ENCODE measurements around the gene KRT85. TPM values are rescaled to one million over a fixed set of nuclear protein-coding genes. Genes with fewer than 3 reads are reported as not detected.
"Not testable (repeated sequence)": the region's sequence is repeated elsewhere in the genome, so short reads cannot be mapped to it uniquely, and the experiment has no call there.

KRT85 gene
- total RNA-seq, 2 donors from 2014 or later: not detected

DNA sequence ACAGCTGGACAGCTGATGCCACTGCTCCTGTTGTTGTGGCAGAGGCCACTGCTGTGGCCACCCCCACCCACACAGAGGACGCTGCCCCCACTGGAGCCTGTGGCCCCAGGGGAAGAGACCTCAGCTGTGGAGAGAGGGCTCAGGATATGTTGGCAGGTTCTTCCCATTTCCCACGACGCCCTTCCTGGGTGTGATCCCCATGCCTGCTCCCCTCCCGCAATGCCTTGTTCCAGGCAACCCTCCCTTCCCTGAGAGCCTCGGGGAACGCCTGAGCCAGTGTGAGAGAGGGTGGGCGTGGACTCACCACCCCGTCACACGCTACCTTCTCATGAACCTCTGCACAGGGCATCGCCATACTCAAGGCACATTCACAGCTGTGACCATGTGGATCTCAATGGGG lies 44.5 kb upstream of the KRT85 start:
- no peak for DNase-seq
- H3K4me3 ChIP-seq (ENCODE audit: low read length): no peak overlapping the region
- H3K27ac ChIP-seq (ENCODE audit: low read depth, low read length): no peak overlapping the region
- H3K4me1 Mint-ChIP-seq: peaks cover 8% of the 10 kb centered on the region
- H3K27ac Mint-ChIP-seq: no peak overlapping the region
- H3K9me3 Mint-ChIP-seq: peaks cover 14% of the 10 kb centered on the region
- no peaks in the 10 kb centered on the region for H3K9me3 ChIP-seq (ENCODE audit: control insufficient read depth, low read length)
- H3K4me1 ChIP-seq (ENCODE audit: control insufficient read depth, insufficient read depth, low read length): no peaks in the 10 kb centered on the region
- 94 to 97% methylated on average over 2 to 10 of the region's 10 CpGs for WGBS, 2 experiments (ENCODE audit: insufficient coverage in 1 of 2, insufficient read length in 1 of 2)
- H3K4me3 Mint-ChIP-seq: no peak overlapping the region
- no peak for TF ChIP-seq CTCF (conservative IDR thresholded peaks at IDR 0.05)
- H3K36me3 ChIP-seq (ENCODE audit: control insufficient read depth, insufficient read depth, low read length): no peaks in the 10 kb centered on the region
- H3K9ac ChIP-seq (ENCODE audit: extremely low read depth, low read length, poor library complexity, severe bottlenecking): no peak overlapping the region
- H3K27me3 Mint-ChIP-seq (ENCODE audit: insufficient read depth): peaks cover 13% of the 10 kb centered on the region
- no peaks in the 10 kb centered on the region for H3K27me3 ChIP-seq (ENCODE audit: control insufficient read depth, insufficient read depth, low read length, poor library complexity, severe bottlenecking)
- no peaks in the 10 kb centered on the region for H3K36me3 Mint-ChIP-seq (ENCODE audit: low read depth)

- H3K27ac ChIP-seq (ENCODE audit: low read depth, low read length); DNase-seq; H3K9ac ChIP-seq (ENCODE audit: extremely low read depth, low read length, poor library complexity, severe bottlenecking); H3K36me3 Mint-ChIP-seq (ENCODE audit: low read depth); H3K36me3 ChIP-seq (ENCODE audit: control insufficient read depth, insufficient read depth, low read length); H3K4me1 ChIP-seq (ENCODE audit: control insufficient read depth, insufficient read depth, low read length); H3K4me3 Mint-ChIP-seq; H3K27me3 ChIP-seq (ENCODE audit: control insufficient read depth, insufficient read depth, low read length, poor library complexity, severe bottlenecking); H3K4me3 ChIP-seq (ENCODE audit: low read length); H3K9me3 ChIP-seq (ENCODE audit: control insufficient read depth, low read length); H3K4me1 Mint-ChIP-seq: not testable (repeated sequence)
- WGBS, 2 experiments (ENCODE audit: insufficient coverage in 1 of 2, insufficient read length in 1 of 2): no CpG with 5 or more reads among the region's 1 CpG
- Mint-ChIP-seq H3K27me3 (ENCODE audit: insufficient read depth) (peaks cover 13% of the 10 kb centered on the region), H3K9me3 (peaks cover 14% of the 10 kb centered on the region), H3K27ac (peak overlapping the region; percentile 8)
Measured at GRCh38 chr12:52410589-52411248, 43.4 kb upstream of the KRT85 start.

DNA sequence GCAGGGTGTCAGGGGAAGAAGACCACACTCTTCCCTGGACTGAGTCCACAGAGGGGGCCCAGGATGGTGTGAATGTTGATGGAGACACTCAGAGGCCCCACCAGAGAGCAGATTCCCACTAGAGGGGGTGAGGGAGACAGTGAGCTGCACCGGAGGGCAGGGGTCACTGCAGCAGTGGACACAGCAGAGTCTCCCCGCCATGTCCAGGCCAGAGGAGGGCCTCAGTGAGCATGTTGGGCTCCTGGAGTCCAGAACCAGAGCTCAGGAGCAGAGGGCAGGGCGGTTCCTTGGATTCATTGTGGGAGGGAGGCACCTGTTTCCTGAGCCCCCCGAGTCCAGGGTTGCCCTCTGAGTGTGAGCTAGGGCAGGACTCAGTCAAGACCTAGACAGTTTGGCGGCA lies 40.6 kb upstream of the KRT85 start:
- peak; percentile 43 for TF ChIP-seq CTCF (conservative IDR thresholded peaks at IDR 0.05)
- 88 to 93% methylated on average over 3 to 5 of the region's 5 CpGs for WGBS, 2 experiments (ENCODE audit: insufficient coverage in 1 of 2, insufficient read length in 1 of 2)
- Mint-ChIP-seq H3K9me3 (peaks cover 14% of the 10 kb centered on the region), H3K4me3 (no peak overlapping the region), H3K27ac (no peak overlapping the region), H3K4me1 (peaks cover 12% of the 10 kb centered on the region), H3K36me3 (ENCODE audit: low read depth) (no peaks in the 10 kb centered on the region), H3K27me3 (ENCODE audit: insufficient read depth) (peaks cover 18% of the 10 kb centered on the region)
- no peak overlapping the region for H3K27ac ChIP-seq (ENCODE audit: low read depth, low read length)
- H3K9me3 ChIP-seq (ENCODE audit: control insufficient read depth, low read length): no peaks in the 10 kb centered on the region
- no peak overlapping the region for H3K4me3 ChIP-seq (ENCODE audit: low read length)
- H3K9ac ChIP-seq (ENCODE audit: extremely low read depth, low read length, poor library complexity, severe bottlenecking): no peak overlapping the region
- H3K36me3 ChIP-seq (ENCODE audit: control insufficient read depth, insufficient read depth, low read length): no peaks in the 10 kb centered on the region
- no peaks in the 10 kb centered on the region for H3K27me3 ChIP-seq (ENCODE audit: control insufficient read depth, insufficient read depth, low read length, poor library complexity, severe bottlenecking)
- no peaks in the 10 kb centered on the region for H3K4me1 ChIP-seq (ENCODE audit: control insufficient read depth, insufficient read depth, low read length)
- DNase-seq: no peak
